Measurements from ENCODE around the gene LDLRAD3. TPM values are rescaled to one million over a fixed set of nuclear protein-coding genes. Genes with fewer than 3 reads are reported as not detected.

The LDLRAD3 gene
- total and polyA plus RNA-seq, 12 donors = 0.87 to 5.1 (median 1.7) TPM

DNA sequence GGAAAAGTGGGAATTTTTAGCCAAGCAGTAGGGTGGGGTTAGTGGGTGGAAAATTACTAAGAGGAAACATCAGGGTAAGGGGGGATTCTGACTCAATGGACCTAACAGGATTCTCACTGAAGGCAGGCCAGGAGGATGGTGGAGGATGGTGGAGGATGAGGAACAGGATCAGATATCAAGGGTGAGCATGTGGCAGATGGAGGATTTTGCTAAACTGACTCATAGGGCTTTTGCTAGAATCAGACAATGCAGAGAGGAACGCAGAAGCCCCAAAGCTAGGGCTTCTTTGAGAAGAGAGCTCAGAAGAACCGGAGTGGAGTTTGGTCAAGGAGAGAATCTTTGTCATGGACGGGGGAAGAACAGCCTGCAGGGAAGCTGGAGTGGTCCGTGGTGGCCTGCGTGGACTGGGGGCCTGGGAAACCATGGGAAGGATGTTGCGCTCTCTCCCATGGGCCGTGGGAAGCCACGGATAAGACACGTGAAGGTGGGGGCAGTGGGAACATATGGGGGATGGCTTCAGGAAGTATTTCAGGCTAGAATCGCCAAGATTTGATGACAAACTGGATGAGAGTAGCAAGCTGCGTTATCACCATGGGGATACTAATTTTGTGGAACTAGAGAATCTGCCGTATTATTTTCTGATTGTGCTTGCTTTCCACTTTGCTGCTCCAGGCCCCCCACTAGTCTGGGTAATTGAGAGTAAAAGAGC lies 165.2 kb downstream of the LDLRAD3 start:
- no peak for TF ChIP-seq CTCF (IDR thresholded peaks at IDR 0.05)
- H3K9me3 ChIP-seq = peaks cover 0 to 22% (median 4%) of the 10 kb centered on the region in 11 donors
- WGBS, 2 donors = 64 to 77% methylated on average over 12 of the region's 12 CpGs
- H3K36me3 ChIP-seq = no peaks in the 10 kb centered on the region
- H3K27ac ChIP-seq = peak overlapping the region in 1 of 10 donors; percentile 15
- intact Hi-C loops (cut with DNase I) = no loop called here
- DNase-seq = peak; percentile 9 to 18
- peaks cover 0 to 50% (median 16%) of the 10 kb centered on the region in 7 donors for H3K27me3 ChIP-seq
- no peak overlapping the region for H3K4me3 ChIP-seq
- peaks cover 0 to 21% (median 13%) of the 10 kb centered on the region in 9 donors for H3K4me1 ChIP-seq
- peak in 1 of 8 donors; percentile 26 for ATAC-seq

DNA sequence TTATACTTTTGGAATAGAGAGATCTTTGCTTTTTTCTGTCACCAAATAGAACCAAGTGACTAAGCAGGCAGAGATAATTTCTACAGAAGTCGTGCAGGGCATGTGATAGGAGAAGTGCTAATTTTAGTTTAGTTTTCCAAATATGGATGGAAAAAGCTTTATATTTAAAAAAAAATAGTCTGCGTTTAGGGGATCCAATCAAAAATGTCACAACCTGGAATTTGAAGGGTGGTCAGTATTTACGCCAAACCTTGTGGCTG lies 165.7 kb downstream of the LDLRAD3 start:
- peaks cover 0 to 27% (median 6%) of the 10 kb centered on the region in 11 donors for H3K9me3 ChIP-seq
- H3K36me3 ChIP-seq = no peaks in the 10 kb centered on the region
- WGBS, 2 donors = 78 to 81% methylated on average over 3 of the region's 3 CpGs
- ATAC-seq (no peak), DNase-seq (no peak)
- TF ChIP-seq CTCF (IDR thresholded peaks at IDR 0.05) = no peak
- peaks cover 0 to 17% (median 10%) of the 10 kb centered on the region in 9 donors for H3K4me1 ChIP-seq
- H3K27me3 ChIP-seq = peaks cover 0 to 50% (median 16%) of the 10 kb centered on the region in 7 donors
- H3K27ac ChIP-seq = peak overlapping the region in 1 of 10 donors; percentile 15
- H3K4me3 ChIP-seq = no peak overlapping the region
- intact Hi-C loops (cut with DNase I) = no loop called here

- no peak for ATAC-seq
- H3K4me3 ChIP-seq = no peak overlapping the region
- WGBS, 2 donors = 81 to 86% methylated on average over 6 of the region's 6 CpGs
These were observed 166.2 kb downstream of the LDLRAD3 start for GRCh38 chr11:36109850-36110606.

More at GRCh38 chr11:36109850-36110606, 166.2 kb downstream of the LDLRAD3 start:
- TF ChIP-seq CTCF (IDR thresholded peaks at IDR 0.05) = no peak
- Histone ChIP-seq H3K36me3 (no peaks in the 10 kb centered on the region), H3K27me3 (peaks cover 0 to 53% (median 16%) of the 10 kb centered on the region in 7 donors), H3K4me1 (peaks cover 0 to 13% (median 8%) of the 10 kb centered on the region in 9 donors), H3K9me3 (peaks cover 0 to 29% (median 6%) of the 10 kb centered on the region in 11 donors), H3K27ac (no peak overlapping the region)
- intact Hi-C loops (cut with DNase I) = no loop called here
- DNase-seq = no peak
